Lung (tissue), 12 donors: ENCODE results near the gene PLAAT1. TPM values are rescaled to one million over a fixed set of nuclear protein-coding genes. Genes with fewer than 3 reads are reported as not detected.

ENCODE experiments used
- ATAC-seq: fragments of 200-7000 bp; cut with Tn5 transposase; one replicate; pipeline ENCODE4 v1.9.1; 2020; ENCODE audit warnings: moderate number of reproducible peaks; ENCODE audit not compliant: insufficient read depth, low FRiP score
- DNase-seq, 3 donors: peaks; one replicate each; pipeline ENCODE4 v3.0.0-alpha.2; 2013 to 2017
- H3K27ac ChIP-seq, 2 donors: one replicate each; pipeline ENCODE4 v1.5.1; 2013; ENCODE audit warnings: mild to moderate bottlenecking in 2 of 2, moderate library complexity in 2 of 2, control low read depth in 1 of 2, inconsistent platforms in 1 of 2, low read depth in 1 of 2, low read length in 1 of 2
- H3K27me3 ChIP-seq, 3 donors: one replicate each; pipeline ENCODE4 v1.5.1; 2013; ENCODE audit warnings: low read length in 2 of 3; ENCODE audit not compliant: control insufficient read depth in 3 of 3, insufficient read depth in 3 of 3
- H3K36me3 ChIP-seq, 4 donors: one replicate each; pipeline ENCODE4 v1.5.1; 2013; ENCODE audit warnings: low read length in 4 of 4, mild to moderate bottlenecking in 1 of 4, moderate library complexity in 1 of 4; ENCODE audit not compliant: control insufficient read depth in 4 of 4, insufficient read depth in 4 of 4
- H3K4me1 ChIP-seq, 5 donors: one replicate each; pipeline ENCODE4 v1.5.1; 2013; ENCODE audit warnings: low read length in 5 of 5, mild to moderate bottlenecking in 2 of 5, moderate library complexity in 1 of 5; ENCODE audit not compliant: control insufficient read depth in 5 of 5, insufficient read depth in 5 of 5
- H3K4me3 ChIP-seq: one replicate; pipeline ENCODE4 v1.5.1; 2013; ENCODE audit warnings: mild to moderate bottlenecking, control low read depth, moderate library complexity
- H3K9ac ChIP-seq, 2 donors: one replicate each; pipeline ENCODE4 v1.5.1; 2013; ENCODE audit warnings: low read length in 2 of 2, control low read depth in 1 of 2; ENCODE audit not compliant: insufficient read depth in 1 of 2
- H3K9me3 ChIP-seq, 4 donors: one replicate each; pipeline ENCODE4 v1.5.1; 2013; ENCODE audit warnings: low read length in 3 of 4, mild to moderate bottlenecking in 1 of 4, moderate library complexity in 1 of 4; ENCODE audit not compliant: control insufficient read depth in 4 of 4, insufficient read depth in 3 of 4
- WGBS, 2 donors: extraction: QIAGEN DNeasy Blood & Tissue Kit; methylation state at CpG; one replicate each; pipeline ENCODE4 v1.1.7; 2013; 5-methylcytosine and 5-hydroxymethylcytosine counted together
- polyA plus RNA-seq, 2 donors: library from polyadenylated mRNA; stranded (reverse); fragments of 200-250 nt; gene quantifications; one replicate each; pipeline ENCODE4 v1.2.1, GENCODE V29; 2013
- total RNA-seq, 2 donors: library from RNA; depleted of rRNA in 1 of 2; stranded (reverse); fragments of >200 nt in 1 of 2; gene quantifications; one replicate each; pipeline ENCODE4 v1.2.1, GENCODE V29; 2014 to 2021
- TF ChIP-seq, protein P1 (sequence below): IDR thresholded peaks from 2 replicates; pipeline ENCODE4 v1.5.1; 2012; ENCODE audit warnings: mild to moderate bottlenecking; ENCODE audit errors: control extremely low read depth, extremely low read depth
- donor health status: control.
- donor health status: control.
- donor health status: Bipolar disorder and iron deficiency.
- donor health status: healthy.
- donor health status: DM: yes; HTN: yes; CAD: no.

The PLAAT1 gene
- total and polyA plus RNA-seq, 4 donors, result 0.13 to 0.86 (median 0.24) TPM

DNA sequence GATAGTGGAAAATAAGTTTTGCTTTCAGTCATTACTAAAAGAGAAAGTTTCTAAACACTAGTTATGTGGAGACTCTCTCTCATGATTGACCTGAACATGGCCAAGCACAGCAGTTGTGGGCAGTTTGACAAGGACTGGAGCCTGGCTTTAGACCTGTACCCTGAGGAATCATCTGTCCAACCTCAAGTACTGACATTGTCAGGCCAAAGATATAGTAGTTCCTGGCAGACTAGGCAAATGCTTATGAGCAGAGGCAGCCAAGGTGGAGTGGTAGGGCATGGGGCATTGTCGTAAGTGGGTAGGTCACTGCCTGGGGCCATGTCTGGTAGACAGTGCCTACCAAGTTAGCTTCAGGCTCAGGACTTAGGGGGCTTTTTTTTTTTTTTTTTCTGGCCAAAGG lies 20.9 kb downstream of the PLAAT1 start:
- Histone ChIP-seq H3K4me3 (no peak overlapping the region), H3K4me1 (no peaks in the 10 kb centered on the region), H3K9me3 (no peaks in the 10 kb centered on the region), H3K27me3 (no peaks in the 10 kb centered on the region), H3K9ac (no peak overlapping the region), H3K36me3 (no peaks in the 10 kb centered on the region), H3K27ac (no peak overlapping the region)
- TF ChIP-seq, protein P1, sequence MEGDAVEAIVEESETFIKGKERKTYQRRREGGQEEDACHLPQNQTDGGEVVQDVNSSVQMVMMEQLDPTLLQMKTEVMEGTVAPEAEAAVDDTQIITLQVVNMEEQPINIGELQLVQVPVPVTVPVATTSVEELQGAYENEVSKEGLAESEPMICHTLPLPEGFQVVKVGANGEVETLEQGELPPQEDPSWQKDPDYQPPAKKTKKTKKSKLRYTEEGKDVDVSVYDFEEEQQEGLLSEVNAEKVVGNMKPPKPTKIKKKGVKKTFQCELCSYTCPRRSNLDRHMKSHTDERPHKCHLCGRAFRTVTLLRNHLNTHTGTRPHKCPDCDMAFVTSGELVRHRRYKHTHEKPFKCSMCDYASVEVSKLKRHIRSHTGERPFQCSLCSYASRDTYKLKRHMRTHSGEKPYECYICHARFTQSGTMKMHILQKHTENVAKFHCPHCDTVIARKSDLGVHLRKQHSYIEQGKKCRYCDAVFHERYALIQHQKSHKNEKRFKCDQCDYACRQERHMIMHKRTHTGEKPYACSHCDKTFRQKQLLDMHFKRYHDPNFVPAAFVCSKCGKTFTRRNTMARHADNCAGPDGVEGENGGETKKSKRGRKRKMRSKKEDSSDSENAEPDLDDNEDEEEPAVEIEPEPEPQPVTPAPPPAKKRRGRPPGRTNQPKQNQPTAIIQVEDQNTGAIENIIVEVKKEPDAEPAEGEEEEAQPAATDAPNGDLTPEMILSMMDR, result no peak
- ATAC-seq (no peak), DNase-seq (no peak)
- 98 to 100% methylated on average over 1 of the region's 1 CpG for WGBS, 2 donors

DNA sequence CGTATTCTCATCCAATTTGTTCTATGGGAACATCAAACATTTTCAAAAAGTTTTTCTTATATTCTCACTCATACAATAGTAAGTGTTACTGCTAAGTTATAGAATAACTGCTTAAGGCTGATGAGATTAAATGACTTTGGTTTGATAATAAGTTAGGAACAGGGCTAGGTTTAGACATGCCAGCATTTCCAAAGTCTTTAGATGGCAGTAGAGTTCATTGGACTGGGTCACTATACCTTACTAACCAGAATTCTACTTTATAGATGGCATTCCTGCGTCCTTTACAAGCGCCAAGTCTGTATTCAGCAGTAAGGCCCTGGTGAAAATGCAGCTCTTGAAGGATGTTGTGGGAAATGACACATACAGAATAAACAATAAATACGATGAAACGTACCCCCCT lies 21.7 kb downstream of the PLAAT1 start:
- DNase-seq, result no peak
- no peaks in the 10 kb centered on the region for H3K36me3 ChIP-seq
- no peak for ATAC-seq
- no peaks in the 10 kb centered on the region for H3K27me3 ChIP-seq
- H3K4me3 ChIP-seq, result no peak overlapping the region
- TF ChIP-seq, protein P1, result no peak
- H3K9ac ChIP-seq, result no peak overlapping the region
- H3K9me3 ChIP-seq, result no peaks in the 10 kb centered on the region
- H3K27ac ChIP-seq, result no peak overlapping the region
- H3K4me1 ChIP-seq, result no peaks in the 10 kb centered on the region
- WGBS, 2 donors, result 87 to 91% methylated on average over 5 of the region's 5 CpGs

DNA sequence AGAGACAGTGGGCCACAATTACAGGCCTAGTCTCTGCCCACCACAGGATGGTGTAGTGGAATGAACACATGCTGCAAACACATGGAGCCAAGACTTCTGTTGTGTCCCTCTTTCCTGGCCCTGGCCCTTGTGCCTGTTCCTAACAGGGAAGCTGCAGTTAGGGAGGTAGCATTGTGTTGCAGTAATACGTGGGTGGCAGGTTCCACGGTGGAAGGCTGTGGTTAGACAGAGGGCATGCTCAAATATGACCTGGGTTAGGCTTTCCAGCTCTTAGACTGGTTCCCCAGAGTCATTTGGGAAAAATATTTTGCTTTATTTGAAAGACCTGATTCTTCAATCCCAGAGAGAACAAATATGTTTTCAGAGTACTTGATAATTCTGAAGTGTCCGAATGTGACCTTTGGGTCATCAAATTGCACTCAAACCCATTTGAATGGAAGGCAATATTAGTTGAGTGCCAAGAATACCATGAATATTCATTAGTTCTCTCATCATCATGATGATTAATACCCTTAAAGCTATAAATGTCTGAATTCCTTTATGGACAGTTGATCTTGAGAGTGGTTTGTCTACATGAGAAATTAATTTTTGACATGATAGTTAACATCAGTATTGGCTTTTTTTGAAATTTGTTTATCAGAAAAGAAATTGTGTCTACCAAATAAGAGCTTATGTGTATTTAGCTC lies 28.5 kb downstream of the PLAAT1 start:
- DNase-seq, result no peak
- WGBS, 2 donors, result 63 to 78% methylated on average over 3 of the region's 3 CpGs

More for the DNA sequence above, 28.5 kb downstream of the PLAAT1 start:
- Histone ChIP-seq H3K27ac (no peak overlapping the region), H3K9me3 (no peaks in the 10 kb centered on the region), H3K27me3 (no peaks in the 10 kb centered on the region), H3K36me3 (no peaks in the 10 kb centered on the region), H3K4me1 (no peaks in the 10 kb centered on the region), H3K4me3 (no peak overlapping the region), H3K9ac (no peak overlapping the region)
- no peak for ATAC-seq
- TF ChIP-seq, protein P1, result no peak
